HG02798 (cell line): ENCODE measurements around the gene F11.
"Not testable (repeated sequence)": the region's sequence is repeated elsewhere in the genome, so short reads cannot be mapped to it uniquely, and the experiment has no call there.

Experiments
- ATAC-seq: cut with Tn5 transposase; IDR thresholded peaks from one replicate; pipeline ENCODE4 v1.9.1; 2021; ENCODE audit warnings: mild to moderate bottlenecking; ENCODE audit not compliant: unreplicated experiment, poor library complexity

The F11 gene

DNA sequence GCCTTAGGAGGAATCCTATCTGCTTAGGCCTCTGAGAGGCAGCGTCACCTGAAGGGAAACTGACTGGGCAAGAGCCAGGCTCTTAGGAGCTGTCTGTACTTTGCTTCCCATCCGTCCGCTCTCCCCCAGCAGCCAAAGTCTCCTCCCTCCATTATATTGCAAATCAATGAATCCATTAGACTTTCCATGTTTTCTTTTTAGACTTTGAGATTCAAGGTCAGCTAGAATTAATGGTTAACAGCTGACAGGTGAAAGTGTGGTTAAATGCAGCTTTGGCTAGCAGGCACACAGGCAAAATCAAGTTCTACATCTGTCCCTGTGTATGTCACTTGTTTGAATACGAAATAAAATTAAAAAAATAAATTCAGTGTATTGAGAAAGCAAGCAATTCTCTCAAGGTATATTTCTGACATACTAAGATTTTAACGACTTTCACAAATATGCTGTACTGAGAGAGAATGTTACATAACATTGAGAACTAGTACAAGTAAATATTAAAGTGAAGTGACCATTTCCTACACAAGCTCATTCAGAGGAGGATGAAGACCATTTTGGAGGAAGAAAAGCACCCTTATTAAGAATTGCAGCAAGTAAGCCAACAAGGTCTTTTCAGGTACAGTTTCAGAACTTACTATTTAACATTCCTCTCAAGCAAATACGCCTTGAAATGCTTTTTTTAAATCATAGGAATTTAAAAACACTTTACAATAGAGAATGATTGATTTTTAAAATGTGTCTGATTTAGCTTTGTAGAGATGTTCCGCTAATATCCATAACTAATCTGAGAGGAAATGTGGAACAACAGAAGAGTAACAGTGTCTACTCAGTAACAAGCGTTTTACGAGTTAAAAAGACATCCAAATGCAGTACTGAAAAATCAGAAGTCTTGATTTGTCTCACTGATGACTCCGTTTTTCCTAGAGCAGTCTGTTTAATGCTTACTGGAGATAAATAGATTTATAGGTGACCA, at the start of gene F11:
Gene F11 (plus strand): TSS at position 507 of the 970 bp plus-strand sequence. CDS start 948 bp downstream, outside the sequence.
- no peak for ATAC-seq

DNA sequence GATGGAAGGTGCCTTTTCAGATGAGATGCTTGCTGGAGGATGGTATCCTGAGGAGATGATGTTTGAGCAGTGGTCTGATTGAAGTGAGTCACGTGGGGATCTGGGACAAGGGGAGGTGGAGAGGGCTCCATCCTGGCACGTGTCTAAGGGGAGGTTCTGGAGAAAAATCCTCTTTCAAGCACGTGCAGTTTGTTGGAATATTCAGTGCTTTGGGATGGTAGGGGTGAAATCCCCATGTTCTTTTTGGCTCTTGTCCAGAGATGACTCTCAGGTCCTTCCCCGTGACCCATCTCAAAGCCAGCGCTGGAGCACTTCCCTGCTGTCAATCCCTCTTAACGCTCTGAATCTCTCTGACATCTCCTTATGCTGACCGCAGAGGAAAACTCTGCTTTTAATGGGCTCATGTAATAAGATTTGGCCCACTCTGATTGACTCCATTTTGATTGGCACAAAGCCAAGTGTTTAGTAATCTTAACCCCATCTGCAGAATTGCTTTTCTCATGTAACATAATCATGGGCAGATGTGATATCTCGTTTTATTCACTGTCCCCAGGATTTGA, 49.4 kb upstream of the F11 start:
- no peak for ATAC-seq

DNA sequence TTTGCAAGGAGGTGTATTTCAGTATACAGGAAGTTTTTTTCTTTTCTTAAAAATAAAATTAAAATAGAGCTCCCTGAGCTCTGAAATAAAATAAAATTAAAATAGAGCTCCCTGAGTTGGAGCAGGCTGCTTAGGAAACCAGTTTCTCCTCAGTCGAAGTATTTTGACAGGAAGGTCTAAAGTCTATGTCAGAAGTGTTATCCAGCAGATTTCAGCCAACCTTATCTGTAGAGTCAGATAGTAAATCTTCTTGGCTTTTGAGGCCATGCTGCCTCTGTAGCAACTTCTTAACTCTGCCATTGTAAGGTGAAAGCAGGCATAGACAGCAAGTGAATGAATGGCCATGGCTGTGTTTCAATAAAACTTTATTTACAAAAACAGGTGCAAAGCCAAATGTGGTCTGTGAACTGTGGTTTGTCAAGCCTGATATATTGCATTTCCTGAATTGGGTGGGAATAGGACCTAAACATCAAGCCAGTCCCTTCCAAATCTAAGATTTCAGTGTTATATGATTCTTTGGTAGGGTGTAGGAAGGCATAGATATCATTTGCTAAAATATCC, 48.2 kb upstream of the F11 start:
- ATAC-seq: no peak

DNA sequence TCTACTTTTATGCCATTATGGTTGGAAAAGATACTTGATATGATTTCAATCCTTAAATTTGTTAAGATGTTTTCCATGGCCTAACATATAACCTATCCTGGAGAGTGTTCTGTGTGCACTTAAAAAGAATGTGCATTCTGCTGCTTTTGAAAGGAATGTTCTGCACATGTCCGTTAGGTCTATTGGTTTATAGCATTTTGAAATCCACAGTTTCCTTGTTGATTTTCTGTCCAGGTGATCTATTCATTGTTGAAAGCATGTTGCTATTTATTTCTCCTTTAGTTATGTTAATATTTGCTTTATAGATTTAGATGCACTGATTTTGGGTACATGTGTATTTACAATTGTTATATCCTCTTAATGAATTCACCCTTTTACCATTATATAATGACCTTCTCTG, 44.4 kb upstream of the F11 start:
- ATAC-seq: no peak

DNA sequence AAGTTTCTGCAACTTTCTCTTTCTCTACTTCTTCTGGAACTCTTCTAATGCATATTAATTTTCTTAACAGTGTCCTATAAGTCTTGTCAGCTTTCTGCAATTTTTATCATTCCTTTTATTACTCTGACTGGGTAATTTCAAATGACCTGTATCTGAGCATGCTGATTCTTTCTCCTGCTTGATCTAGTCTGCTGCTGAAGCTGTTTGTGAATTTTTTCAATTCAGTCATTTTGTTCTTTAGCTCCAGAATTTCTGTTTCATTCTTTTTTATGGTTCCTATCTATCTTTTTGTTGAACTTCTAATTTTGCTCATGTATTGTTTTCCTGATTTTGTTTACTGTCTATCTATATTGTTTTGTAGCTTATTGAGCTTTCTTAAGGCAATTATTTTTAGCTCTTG, 40.1 kb upstream of the F11 start:
- ATAC-seq: no peak

DNA sequence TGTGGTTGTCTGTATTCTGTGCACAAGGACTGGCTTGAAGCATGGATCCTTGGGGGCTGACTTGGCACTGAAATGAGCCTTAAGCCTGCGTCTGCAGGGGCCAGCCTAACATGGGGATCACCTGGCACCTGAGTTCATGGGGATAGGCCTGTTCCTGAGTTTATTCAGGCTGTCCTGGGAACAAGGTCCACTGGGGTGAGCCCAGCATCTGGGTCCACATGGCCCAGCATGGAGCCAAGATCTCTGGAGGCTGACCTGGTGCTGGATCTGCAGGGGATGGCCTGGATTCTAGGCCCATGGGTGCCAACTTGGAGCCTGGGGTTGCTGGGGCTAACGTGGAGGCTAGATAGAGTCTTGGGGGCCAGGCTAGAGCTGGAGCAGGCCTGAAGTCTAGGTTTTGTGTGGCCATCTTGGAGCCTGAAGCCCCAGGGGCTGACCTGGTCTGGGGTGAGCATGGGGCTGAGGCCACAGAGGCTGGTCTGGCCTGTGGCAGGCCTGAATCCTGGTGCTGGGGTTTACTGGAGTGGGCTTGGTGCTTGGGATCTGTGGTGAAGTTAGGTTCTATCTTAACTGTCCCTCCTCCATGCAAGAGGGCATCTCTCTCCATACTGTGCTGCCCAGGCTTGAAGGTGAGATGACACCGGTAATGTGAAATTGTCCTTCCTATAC, 39.3 kb upstream of the F11 start:
- no peak for ATAC-seq

DNA sequence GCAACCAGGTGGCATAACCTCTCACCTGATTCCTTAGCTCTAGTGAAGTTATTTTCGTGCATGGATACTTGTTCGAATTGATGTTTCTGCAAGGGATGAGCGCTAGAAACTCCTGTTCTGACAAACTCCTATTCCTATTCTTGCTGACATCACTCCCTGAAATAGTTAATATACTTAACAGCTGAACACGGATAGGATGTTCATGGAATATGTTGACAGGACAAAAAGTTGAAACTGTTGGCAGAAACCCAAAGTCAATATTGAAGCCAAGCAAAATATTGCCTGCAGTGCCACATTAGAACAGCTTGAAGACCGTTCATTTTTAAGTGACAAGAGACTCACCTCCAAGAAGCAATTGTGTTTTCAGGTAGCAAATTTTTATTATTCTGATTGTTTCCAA, 38.8 kb upstream of the F11 start, which contains the start of gene KLKB1:
Gene KLKB1 (plus strand): TSS at position 287 of the 400 bp plus-strand sequence. CDS start 689 bp downstream, outside the sequence.
- no peak for ATAC-seq

DNA sequence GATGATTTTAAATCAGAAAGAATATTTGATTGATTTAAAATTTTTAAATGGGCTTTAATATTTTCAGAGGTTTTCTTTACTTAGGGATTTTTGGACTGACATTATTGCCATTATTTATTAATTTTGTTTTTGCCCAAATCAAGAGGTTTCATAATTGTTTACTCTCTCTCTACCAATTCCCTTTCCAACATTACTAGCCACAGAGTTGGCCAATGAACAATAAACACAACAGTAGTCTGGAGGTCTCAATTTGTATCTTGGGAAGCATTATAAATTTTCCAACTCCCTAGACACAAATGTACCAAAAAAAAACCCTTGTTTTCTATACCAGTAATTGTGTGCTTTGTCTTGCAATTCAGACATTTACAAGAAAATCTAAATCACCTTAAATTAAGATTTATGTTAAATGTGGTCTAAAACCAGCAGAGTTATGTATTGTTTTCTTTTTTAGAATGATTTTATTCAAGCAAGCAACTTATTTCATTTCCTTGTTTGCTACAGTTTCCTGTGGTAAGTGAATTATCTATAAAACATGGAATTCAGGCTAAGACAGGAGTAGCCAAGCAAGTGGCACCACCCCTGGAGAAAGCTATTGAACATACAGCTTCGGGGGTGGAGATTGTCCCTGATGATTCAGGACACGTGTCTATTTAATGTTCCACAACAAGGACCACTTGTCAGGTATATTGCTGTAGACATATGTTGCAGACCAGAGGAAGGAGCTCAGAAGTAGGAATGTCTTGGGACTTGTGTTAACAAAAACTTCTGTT, 38.1 kb upstream of the F11 start:
- ATAC-seq: no peak

DNA sequence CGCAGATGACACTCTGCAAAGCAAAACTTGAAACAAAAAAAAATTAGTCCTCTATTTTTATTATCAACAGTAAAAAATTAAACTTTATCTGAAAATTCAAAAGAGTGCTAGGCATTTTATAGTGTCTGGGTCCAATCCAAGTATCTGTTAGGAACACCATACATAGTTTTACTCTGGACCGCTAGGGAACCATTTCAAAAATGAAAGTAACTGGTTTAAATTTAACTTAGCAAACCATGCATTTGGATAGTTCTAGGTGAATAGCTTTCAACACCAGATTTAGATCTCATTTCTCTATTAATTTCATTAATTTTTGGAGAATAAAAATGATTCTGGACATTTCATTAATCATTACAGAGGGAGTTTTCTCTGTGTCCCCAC, 37.5 kb upstream of the F11 start:
- ATAC-seq: no peak

DNA sequence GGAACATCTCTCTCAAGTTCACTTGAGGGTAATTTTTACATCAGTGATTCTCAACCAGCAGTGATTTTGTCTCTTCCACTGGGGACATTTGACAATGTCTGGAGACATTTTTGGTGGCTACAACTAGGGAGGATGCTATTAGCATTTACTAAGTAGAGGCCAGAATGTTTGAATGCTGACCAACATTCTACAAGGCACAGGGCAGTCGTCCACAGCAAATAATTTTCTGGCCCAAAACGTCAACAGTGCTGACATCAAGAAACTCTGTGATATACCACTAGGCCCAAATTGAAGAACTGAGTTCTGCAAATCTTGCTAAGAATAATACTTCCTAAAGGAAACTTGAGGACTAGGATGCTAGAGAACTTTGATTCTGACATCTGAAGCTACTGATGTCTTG, 31.6 kb upstream of the F11 start:
- no peak for ATAC-seq

DNA sequence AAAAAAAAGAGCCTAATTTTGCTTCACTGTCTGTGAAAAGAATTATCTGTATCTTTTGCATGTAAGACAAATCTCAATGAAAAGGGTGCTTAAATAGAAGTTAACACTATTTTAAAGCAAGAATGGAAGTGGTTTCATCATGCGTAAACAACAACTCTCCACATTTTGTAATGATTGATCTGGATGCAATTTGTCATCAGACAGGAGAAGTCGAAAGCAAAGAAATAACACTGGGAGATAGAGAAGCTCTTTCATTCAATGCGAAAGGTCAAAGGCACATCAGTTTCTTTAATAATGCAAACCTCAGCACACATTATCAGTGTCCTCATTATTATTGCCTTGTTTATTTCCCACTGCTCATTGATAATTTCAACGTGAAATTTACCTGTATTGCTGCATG, 29.9 kb upstream of the F11 start:
- ATAC-seq: no peak

DNA sequence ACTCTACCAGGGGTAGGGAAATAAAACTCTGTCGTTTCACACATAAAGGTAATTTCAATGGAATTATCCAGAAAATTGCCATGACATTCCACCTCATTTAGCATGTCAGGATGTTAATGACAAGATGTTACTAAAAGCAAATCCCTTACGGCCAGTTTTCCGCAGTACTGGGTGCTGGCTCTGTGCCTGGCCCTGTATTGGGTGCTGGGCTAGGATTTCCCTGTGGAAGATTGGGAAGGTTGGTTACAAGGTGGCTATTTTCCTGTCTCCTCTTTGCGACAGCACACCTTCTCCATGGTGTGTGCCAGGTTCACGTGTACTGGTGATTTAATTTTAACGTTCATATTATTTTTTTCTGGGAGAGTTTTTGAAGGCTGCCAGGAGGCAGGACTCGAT, 25.5 kb upstream of the F11 start:
- ATAC-seq: no peak

DNA sequence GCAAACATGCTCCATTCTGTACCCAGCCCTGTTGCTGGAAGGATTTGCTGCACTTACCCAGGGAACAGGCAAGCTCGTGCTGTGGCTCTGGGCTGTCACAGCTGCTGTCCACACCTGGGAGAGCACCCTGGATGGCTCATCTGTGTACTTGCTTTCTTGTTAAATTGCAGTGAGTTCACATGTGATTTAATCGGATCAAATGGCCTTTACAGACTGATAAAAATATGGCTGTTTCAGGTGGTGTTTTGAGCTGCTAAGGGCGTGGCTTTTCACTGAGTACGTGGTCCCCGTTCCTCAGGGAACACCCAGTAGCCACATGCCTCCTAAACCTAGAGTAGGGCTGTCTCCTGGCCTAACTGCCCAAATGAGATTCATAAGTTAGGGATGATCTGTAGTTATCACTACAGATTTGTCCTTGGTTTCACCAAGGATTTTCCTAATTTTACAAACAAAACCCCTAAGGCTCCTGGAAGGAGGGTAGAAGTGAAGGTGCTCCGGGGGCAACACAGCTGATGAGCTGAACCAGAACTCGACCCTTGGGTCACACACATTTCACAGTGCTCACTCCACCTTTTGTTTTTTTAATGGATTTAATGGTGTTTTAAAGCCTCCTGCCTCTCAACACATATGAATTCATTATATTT, 25.0 kb upstream of the F11 start:
- ATAC-seq: no peak

DNA sequence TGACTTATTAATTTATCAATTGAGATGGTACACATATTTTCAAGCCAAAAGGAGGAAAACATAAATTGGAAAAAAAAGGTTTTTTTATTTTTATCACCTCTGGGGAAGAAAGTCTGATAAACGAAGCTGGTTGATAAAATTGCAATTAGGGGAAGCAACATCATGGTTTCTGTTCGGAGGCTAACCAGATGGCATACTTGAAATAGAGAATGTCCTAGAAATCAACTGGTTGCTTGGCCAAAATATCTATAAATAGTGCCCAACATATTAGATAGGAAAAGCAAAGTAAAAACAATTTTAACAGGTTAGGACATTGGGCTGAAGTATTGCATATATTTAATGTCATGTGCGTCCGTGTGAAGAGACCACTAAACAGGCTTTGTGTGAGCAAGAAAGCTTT, 24.4 kb upstream of the F11 start:
- ATAC-seq: no peak

DNA sequence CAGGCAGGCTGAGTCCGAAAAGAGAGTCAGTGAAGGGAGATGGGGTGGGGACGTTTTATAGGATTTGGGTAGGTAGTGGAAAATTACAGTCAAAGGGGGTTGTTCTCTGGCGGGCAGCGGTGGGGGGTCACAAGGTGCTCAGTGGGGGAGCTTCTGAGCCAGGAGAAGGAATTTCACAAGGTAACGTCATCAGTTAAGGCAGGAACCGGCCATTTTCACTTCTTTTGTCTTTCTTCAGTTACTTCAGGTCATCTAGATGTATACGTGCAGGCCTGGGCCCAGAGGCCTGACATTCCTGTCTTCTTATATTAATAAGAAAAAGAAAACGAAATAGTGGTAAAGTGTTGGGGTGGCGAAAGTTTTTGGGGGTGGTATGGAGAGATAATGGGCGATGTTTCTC, 24.0 kb upstream of the F11 start:
- not testable (repeated sequence) for ATAC-seq

DNA sequence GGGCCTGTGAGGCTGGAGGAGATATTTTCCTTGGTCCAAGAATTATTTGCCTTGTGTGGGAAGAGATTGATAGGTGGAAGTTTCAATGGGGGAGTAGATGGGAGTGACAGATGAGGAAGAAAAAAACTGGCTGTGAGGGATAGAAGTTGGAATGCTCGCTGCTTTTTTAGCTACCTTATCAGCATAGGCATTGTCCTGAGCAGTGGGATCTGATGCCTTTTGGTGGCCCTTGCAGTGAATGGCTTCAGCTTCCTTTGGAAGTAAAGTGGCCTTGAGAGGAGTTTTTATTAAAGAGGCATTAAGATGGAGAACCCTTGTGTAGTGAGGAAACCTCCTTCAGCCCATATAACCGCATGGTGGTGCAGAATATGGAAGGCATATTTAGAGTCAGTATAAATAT, 22.7 kb upstream of the F11 start:
- no peak for ATAC-seq

DNA sequence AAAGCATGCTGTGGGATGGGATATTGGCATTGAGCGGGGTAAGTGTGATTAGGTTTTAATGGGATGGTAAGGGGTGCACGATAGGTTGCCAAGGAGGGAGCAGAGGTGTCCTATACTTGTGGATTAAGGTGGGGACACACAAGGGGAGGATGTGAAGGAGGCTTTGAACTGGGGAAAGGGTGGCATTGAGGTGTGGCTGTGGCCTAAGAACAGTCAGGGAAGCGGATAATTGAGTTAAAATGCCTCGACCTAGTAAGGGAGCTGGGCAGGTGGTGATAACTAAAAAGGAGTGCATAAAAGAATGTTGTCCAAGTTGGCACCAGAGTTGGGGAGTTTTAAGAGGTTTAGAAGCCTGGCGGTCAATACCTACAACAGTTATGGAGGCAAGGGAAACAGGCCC, 21.2 kb upstream of the F11 start:
- ATAC-seq: no peak

DNA sequence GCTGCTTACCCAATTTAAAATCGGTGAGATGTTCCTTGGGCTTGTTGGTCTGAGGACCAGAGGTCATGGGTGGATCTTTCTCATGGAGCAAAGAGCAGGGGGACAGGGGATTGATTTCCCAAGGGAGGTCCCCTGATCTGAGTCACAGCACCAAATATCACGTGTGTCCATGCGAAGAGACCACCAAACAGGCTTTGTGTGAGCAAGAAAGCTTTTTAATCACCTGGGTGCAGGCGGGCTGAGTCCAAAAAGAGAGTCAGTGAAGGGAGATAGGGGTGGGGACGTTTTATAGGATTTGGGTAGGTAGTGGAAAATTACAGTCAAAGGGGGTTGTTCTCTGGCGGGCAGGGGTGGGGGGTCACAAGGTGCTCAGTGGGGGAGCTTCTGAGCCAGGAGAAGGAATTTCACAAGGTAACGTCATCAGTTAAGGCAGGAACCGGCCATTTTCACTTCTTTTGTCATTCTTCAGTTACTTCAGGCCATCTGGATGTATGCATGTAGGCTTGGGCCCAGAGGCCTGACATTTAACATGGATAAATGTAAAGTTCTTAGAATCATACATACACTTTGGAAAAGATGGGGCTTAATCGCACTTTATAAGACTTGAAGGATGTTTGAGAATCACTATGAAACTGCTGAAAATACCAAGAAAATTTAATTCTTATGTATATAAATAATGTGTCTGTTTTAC, 18.8 kb upstream of the F11 start:
- not testable (repeated sequence) for ATAC-seq

DNA sequence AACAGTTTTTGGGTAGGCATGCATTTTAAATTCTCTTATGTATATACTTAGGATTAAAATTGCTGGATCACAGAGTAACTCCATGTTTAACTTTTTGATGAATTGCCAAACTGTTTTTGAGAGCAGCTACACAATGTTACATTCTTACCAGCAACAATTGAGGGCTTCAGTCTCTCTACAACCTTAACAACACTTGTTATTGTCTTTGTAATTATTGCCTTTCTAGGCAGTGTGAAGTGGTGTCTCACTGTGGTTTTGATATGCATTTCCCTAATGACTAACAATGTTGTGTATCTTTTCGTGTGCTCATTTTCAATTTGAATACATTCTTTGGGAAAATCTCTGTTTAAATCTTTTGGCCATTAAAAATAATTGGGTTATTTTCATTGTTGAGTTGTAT, 17.3 kb upstream of the F11 start:
- ATAC-seq: no peak
